AG09309 (cell line): ENCODE measurements around the gene WDR27.

ENCODE experiments used
- DNase-seq: peaks from one replicate; pipeline ENCODE4 v3.0.0-alpha.2; 2010; ENCODE audit warnings: low read depth
- H3K4me3 ChIP-seq: 2 replicates; pipeline ENCODE4 v1.5.1; 2011; ENCODE audit warnings: mild to moderate bottlenecking, low read depth, low read length, moderate library complexity; ENCODE audit not compliant: control insufficient read depth
- CTCF ChIP-seq: IDR thresholded peaks from 2 replicates; pipeline ENCODE4 v1.5.1; 2011; ENCODE audit warnings: mild to moderate bottlenecking, low read depth, low read length, inconsistent platforms; ENCODE audit not compliant: insufficient read depth, control insufficient read depth; ENCODE audit errors: missing control alignments

The WDR27 gene

DNA sequence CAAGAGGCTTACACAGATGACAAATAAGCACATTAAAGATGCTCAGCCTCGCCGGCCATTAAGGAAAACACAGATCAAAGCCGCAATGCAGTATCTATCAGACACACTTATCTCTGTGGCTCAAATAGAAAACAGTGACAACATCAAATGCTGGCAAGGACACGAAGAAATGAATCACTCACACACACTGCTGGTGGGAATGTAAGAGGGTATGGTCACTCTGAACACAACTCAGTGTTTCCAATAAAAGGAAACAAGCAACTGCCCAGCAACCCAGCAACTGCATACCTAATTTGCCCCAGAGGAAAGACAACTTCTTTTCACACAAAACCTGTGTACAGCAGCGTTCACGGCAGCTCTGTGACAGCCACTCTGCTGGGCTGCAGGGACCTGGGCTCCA is 155.8 kb downstream of the WDR27 start:
- no peak for TF ChIP-seq CTCF
- DNase-seq = no peak
- H3K4me3 ChIP-seq = no peak overlapping the region

DNA sequence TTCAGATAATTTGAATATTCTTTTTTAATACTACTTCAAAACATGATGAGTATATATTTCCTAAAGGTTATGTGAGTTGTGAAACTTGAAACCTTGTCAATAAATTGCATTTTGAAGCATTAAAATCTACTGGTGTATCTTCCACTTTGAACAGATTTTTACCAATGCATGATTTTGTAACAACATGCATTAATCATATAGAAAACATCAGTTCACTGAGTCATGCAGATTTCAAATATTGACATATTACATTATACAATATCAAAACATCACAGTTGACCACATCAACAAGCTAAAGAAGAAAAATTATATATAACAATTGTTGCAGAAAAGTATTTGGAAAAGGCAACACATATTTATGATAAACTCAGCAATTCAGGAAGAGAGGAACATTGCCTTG is 158.1 kb downstream of the WDR27 start:
- no peak for TF ChIP-seq CTCF
- H3K4me3 ChIP-seq = no peak overlapping the region
- no peak for DNase-seq

GRCh38 chr6:169542491-169542890 is 159.3 kb downstream of the WDR27 start:
- no peak overlapping the region for H3K4me3 ChIP-seq
- TF ChIP-seq CTCF = no peak
- DNase-seq = no peak

- no peak for DNase-seq
- H3K4me3 ChIP-seq = no peak overlapping the region
- no peak for TF ChIP-seq CTCF
Observed at GRCh38 chr6:169539176-169539897, 162.5 kb downstream of the WDR27 start.

- no peak overlapping the region for H3K4me3 ChIP-seq
- peak; percentile 51 for DNase-seq
- no peak for TF ChIP-seq CTCF
Observed at GRCh38 chr6:169536446-169537170, 165.2 kb downstream of the WDR27 start.

DNA sequence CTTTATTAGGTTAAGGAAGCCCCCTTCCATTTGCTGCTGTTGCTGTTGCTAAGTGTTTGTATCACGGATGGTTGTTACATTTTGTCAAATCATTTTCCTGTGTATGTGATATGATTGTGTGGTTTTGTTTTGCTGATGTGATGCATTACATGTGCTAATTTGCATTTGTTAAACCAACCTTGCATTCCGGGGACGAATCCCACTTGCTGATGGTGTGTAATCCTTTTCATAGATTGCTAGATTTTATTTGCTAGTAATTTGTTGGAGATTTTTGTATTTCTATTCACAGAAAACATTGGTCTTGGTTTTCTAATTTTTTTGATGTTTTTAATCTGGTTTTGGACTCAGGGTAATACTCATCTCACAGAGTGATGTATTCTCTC is 167.8 kb downstream of the WDR27 start:
- TF ChIP-seq CTCF = no peak
- DNase-seq = no peak
- no peak overlapping the region for H3K4me3 ChIP-seq
